ENCODE data around the gene EPHB2. TPM values are rescaled to one million over a fixed set of nuclear protein-coding genes. Genes with fewer than 3 reads are reported as not detected.

EPHB2 gene
- total and polyA plus RNA-seq, 2 donors (not counting 1 experiment from before 2014, with no cell fraction given): 0.07 to 0.39 TPM

GRCh38 chr1:22826604-22827580 lies 116.3 kb downstream of the EPHB2 start:
- H3K79me2 ChIP-seq (ENCODE audit: control insufficient read depth, insufficient read depth, low read length): no peaks in the 10 kb centered on the region
- H3K4me1 ChIP-seq (ENCODE audit: control insufficient read depth in 2 of 2, insufficient read depth in 2 of 2, low read length in 2 of 2): no peaks in the 10 kb centered on the region
- ATAC-seq (ENCODE audit: low read depth) (no peak), DNase-seq (no peak)
- intact Hi-C loops (cut with micrococcal nuclease): no loop called here
- H3K36me3 ChIP-seq (replicated peaks in 1 of 2; ENCODE audit: control extremely low read depth in 1 of 2, control insufficient read depth in 1 of 2, extremely low read depth in 1 of 2, insufficient read depth in 2 of 2, low read length in 1 of 2): no peaks in the 10 kb centered on the region
- H3K9me3 ChIP-seq (ENCODE audit: control extremely low read depth in 1 of 3, control insufficient read depth in 2 of 3, insufficient read depth in 1 of 3, low read length in 2 of 3): no peaks in the 10 kb centered on the region
- H2AFZ ChIP-seq (ENCODE audit: insufficient read depth, low read depth, low read length, poor library complexity, severe bottlenecking): no peak overlapping the region
- H3K27ac ChIP-seq (ENCODE audit: low read length in 2 of 2): no peak overlapping the region
- H3K4me2 ChIP-seq (replicated peaks; ENCODE audit: low read depth, low read length, poor library complexity, severe bottlenecking): no peak overlapping the region
- no peak overlapping the region for H3K27ac Mint-ChIP-seq
- H3K4me3 Mint-ChIP-seq: no peak overlapping the region
- H3K27me3 ChIP-seq (replicated peaks in 1 of 4; ENCODE audit: control extremely low read depth in 1 of 4, control insufficient read depth in 3 of 4, insufficient read depth in 4 of 4, low read length in 3 of 4): no peaks in the 10 kb centered on the region
- no peaks in the 10 kb centered on the region for H3K9me3 Mint-ChIP-seq (ENCODE audit: insufficient read depth)
- TF ChIP-seq CTCF (IDR thresholded peaks at IDR 0.05): no peak
- TF ChIP-seq EZH2 (IDR thresholded peaks at IDR 0.05; ENCODE audit: borderline replicate concordance, insufficient read depth, low read depth, low read length, poor library complexity, severe bottlenecking): no peak
- no peak overlapping the region for H3K4me3 ChIP-seq (ENCODE audit: control extremely low read depth in 1 of 5, extremely low read depth in 1 of 5, insufficient read depth in 1 of 5, low read depth in 2 of 5, low read length in 4 of 5)
- no peak overlapping the region for H3K9ac ChIP-seq (ENCODE audit: low read length)
- H4K20me1 ChIP-seq (ENCODE audit: control insufficient read depth, insufficient read depth, low read length, poor library complexity, severe bottlenecking): no peaks in the 10 kb centered on the region
- ChIA-PET POLR2A (no interaction called here), CTCF (no interaction called here)
- H3K4me1 Mint-ChIP-seq: no peaks in the 10 kb centered on the region
- H3K27me3 Mint-ChIP-seq: peaks cover 6% of the 10 kb centered on the region
- WGBS (ENCODE audit: insufficient coverage): 94% methylated on average over 12 of the region's 15 CpGs

Measured in B cell (primary cell).